ENCODE results near the gene HSPA12B.

HSPA12B gene

DNA sequence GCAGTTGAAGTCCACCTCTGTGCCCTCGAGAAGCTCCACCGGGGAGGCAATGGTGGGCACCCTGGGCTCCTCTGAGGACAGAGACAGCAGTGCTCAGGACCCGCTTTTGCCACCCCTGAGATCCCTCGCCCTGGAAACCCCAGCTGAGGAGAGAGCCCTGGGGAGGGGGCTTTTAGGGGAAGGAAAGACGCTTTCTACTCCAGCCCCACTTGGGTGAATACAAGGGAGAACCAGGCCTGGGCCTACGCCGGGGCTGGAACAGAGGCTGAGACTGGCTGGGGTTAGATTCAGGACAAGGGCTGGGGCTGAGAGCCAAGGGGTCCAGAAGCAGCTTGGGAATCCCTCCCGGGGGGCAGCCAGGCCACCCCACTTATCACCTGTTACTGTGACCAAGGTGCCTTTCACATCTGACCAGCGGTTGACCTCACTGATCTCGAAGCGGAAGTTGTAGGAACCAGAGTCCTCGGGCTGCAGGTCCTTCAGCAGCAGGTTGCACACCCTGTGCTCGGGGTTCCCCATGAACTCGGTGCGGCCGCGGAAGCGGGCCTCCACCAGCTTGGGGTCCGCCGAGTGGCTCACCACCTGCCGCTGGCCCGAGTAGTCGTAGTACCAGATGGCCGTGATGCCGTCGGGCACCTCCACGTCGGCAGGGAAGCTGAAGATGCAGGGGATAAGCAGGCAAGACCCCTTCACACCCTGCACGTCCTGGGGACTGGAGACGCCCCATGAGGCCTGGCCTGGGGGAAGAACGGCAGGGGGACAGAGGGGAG, 26.3 kb upstream of the HSPA12B start:
- no peak for DNase-seq

DNA sequence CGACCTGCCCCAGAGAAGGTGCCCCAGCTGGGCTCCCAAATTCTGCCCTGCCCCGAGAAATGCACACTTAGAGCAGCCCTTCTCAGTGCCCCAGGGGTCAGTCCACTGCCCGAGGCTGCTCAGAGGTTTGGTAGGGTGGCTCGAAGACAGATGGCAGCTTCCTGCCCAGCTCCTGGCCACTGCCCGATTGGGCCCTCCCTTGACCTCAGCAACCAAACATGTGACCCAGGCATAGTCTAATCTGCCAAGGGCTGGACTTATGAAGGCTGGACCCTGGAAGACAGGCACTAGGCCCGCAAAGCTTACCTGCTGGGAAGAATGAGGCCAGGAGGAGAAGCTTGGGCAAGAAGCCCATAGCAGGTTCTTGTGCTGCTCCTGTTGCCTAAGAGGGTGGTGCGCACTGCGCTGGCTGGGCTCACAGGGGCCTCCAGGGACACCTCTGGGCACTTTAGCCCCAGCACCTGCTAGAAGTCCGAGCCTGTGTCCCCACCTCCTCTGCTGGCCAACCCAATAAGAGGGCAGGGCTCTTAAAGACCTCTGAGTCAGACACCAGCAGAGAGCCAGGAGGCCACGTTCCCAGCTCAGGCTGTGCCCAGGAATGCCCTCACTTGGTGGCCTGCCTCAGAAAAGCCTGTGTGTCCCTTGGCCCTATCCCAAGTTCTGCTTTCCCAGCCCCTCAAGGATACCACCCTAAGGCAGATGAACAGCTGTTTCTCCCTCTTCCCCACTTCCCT, 25.5 kb upstream of the HSPA12B start:
- no peak for DNase-seq

DNA sequence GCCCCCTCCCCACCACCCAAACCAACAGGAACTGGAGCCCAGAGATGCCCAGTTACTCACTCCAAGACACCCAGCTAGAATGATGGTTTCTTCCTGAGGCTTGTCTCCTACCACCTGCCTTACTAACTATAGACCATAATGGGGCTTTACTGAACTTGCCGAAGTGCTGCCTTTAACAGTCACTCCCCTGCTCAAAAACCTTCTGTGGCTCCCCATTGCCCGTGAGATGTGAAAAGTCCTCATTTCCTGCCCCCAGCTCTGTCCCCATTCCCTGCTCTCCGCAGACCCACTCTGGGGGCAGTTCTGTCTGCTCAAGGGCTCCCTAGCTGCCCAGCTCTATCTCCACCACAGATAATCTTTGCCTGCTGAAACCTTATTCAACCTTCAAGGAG, 25.0 kb upstream of the HSPA12B start:
- DNase-seq = no peak

DNA sequence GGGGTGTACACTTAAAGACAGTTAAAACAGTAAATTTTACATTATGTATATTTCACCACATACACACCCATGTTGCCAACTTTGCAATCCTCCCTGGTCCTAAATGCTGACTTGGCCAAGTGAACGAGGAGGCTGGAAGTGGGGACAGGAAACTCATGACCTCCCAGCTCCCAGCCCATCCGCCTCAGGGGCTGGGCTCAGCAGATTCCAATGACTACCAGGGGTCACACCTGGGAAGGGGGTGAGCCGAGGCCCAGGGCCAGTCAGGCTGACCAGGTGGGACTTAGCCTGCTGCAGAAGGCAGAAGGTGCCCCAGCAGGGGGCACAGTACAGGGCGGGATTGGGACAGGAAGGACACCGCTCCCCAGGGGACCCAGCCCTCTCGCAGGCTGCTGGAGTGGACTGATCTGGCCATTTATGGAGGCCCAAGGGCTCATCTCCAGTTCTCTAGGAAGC, 22.4 kb upstream of the HSPA12B start:
- DNase-seq = no peak

DNA sequence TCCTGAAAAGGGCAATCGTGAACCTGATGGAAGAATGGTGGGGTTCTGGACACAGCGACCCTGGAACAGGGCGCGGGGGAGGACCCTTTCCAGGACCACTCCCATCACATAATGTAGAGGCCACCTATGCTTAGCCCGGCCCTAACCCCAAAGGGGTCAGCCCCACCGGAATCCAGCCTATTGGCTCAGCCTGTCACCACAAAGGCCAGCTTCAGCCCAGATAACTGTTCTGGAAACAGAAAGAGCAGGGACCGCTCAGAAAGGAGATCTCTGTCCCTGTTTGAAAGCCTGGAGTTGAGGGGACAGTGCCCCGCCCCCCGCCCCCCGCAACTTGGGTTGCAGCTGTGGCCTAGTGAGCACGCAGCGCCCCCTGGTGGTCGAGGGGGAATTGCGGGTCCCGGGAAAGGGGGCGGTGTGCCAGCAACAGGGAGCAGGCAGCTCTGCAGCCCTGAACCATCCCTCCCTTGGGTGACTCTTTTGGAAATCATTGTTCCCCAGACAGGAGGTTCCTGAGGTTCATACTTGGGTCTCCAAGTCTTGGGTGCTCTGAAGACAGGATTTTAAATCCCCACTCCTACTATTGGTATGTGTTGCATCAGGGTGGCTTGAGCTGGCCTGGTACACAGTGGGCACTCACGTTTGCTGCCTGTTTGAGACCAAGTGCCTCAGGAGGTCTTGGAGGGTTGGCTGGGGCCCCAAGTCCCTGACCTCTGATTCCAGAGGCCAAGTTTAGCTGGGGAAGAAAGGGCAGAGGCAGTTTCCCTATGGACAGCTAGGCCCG, 21.6 kb upstream of the HSPA12B start:
- peak; percentile 14 for DNase-seq

DNA sequence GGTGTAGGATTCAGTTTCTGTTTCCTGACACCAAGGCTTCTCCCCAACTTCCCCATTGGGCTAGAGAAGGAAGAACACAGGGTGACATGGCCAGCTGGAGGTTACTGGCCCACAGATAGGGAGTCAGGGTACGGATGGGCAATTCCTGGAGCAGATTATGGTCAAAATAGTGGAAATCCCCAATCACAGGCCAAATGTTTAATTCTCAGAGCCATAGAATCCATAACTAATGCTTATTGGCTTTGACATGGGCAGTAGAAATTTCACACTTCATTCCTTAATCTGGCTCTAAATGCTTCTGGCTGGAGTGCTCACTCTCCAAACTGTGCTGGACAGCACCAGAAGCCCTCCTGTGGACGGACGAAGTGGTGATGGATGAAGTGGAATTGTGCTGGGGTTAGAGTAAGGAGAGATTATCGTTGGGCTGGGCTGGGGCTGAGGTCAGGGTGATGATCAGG, 21.0 kb upstream of the HSPA12B start:
- no peak for DNase-seq

DNA sequence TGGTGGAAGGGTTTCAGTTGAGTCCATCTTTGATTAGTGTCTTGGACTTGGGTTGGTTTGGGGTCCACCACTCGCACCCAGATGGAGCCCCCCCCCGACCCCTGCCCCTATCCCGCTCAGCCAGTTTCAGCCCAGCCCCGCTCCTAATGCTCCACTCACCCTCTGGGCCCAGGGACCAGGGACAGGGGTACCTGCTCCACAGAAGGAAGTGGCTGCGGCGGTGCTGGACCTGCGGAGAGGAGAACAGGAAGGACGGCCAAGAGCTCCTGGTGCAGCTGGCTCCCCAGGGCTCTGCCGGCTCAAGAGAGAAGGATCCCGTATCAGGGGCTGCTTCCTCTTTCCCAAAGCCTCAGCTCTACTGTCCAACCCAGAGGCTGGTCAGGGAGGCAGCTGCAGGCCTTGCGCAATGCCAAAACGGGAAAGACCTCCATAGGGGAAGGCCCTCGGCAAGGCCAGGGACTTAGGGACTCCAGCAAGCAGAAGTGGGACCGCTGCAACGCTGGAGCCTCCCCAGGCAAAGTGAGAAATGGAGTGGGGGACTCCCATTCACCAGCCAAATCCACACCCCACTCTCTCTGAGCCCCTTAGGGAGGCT, 20.1 kb upstream of the HSPA12B start, which contains the start of gene SIGLEC1:
Gene SIGLEC1 (minus strand): TSS at position 322 of the 595 bp plus-strand sequence. CDS start 5,472 bp downstream, outside the sequence.
- no peak for DNase-seq

DNA sequence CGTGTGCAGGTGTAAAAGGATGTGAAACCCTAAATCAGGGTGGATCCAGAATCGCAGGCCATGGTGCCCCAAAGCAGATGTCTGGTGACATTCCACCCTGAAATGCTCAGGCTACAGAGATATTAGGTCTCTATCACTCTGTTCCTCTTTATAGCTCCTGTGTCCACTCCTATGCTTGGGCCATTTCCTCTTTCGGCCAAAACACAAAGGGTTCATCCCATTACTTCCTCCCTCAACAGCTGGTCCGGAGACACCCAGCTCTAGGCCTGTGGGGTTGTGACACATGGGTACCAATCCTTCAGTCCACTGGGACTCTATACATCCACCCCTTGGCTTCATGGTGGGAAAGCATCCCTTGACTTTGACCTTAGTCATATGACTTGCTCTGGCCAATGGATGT, 18.4 kb upstream of the HSPA12B start:
- DNase-seq = no peak

DNA sequence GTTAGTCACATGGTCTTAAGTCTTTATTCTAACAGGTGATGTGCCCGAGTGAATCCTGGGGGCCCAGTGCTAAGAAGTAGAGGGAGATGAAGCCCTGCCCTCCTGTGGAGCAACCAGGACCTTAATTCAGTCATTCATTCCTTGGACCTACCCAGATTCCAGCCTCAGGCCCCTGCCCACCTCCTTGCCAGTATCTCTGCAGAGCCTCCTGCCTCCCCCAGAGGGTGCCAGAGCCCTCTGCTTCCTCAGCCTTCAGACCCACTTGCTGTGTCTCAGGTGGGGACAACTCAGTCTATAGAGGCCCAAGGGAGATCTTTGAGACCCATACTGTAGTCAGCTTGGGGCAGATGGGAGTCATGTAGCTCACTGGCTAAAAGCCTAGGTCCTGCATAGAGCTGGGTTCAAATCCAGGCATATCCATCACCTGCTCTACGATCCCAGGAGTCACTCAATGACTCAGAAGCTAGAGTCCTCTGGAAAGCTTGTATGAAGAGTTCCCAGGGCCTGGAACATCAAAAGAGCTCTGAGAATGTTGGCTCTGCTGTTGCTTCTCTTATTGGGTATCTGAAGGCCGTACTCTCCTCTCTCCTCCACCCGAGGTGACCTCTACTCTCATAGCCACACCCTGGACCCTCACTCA, 16.2 kb upstream of the HSPA12B start:
- DNase-seq = peak; percentile 29

DNA sequence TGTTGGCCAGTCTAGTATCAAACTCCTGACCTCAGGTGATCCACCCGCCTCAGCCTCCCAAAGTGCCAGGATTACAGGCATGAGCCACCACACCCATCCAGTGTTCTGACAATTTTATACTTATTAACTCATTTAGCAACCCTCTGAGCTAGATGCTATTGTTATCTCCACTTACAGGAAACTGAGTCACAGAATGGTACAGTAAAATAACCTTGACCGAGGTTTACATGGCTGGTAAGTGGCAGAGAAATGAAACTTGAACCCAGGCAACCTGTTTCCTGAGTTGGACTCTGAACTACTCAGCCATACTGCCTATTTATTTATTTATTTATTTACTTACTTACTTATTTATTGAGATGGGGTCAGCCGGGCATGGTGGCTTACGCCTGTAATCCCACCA, 13.4 kb upstream of the HSPA12B start:
- no peak for DNase-seq

DNA sequence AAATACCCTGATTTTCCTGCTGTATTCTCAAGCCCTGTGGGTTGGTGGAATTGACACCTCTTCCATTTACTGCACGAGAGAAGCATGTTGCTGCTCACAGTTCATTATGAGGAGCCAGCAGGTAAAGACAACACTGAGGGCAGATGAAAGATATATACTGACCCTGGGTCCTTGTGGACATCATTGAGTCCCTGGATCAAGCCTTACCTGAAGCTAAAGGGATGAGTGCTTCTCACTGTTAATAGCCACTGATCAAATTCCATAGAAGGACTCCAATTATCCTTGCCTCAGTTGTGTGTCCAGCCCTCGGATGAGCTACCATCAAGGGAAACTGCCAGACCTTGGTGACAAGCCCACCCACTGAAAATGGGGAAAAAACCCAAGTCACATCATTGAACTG, 12.4 kb upstream of the HSPA12B start:
- no peak for DNase-seq

DNA sequence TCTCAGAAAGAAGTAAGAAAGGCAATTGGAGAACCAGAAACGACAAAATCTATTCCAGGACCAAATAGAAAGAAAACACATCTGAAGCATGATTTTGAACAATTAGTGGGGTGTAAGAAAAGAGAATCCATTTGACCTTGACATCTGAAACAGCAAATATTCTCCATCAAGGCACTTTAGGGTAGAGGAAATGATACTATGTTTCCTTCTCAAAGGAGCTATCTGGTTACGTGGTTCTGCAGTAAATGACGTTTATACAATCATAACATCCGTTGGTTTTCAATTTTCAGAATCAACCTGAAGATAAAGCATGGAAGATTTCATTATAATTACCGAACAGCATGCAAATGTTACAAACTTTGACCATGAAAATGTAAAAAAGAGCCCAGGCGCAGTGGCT, 11.9 kb upstream of the HSPA12B start:
- no peak for DNase-seq

DNA sequence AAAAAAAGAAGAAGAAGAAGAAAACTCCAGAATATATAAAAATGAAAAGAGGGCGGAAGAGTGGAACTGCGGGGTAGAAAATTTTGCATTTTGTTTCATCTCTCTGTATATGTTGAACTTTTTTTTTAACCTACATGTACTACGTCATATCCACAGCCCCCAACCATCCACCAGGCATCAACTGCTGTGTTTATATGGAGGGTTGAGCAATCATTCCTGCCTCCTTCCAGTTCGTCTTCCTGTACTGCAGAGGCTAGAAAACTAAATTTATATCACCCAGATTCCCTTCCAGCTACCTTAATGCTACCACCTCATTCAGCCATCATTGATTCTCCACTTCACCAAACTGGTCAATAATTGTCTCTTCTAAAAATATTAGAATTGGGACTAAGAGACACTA, 10.6 kb upstream of the HSPA12B start:
- DNase-seq = no peak

DNA sequence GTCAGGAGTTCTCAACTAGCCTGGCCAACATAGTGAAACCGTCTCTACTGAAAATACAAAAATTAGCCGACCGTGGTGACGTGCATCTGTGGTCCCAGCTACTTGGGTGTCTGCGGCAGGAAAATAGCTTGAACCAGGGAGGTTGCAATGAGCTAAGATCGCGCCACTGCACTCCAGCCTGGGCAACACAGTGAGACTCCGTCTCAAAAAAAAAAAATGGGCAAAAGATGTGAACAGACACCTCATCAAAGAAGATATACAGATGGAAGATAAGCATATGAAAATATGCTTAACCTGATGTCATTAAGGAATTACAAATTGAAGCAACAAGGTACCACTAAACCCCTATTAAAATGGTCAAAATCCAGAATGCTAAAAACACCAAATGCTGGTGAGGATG, 9.2 kb upstream of the HSPA12B start:
- no peak for DNase-seq

DNA sequence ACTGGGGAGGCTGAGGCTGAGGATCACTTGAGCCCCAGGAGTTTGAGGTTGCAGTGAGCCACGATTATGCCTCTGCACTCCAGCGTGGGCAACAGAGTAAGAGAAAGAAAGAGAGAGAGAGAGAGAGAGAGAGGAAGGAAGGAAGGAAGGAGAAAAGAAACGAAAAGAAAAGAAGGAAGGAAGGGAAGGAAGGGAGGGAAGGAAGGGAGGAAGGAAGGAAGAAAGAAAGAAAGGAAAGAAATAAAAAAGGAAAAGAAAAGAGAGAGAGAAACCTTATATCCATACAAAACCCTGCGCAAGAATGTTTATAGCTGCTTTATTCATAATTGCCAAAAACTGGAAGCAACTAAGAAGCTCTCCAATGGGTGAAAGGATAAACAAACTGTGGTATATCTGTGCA, 8.1 kb upstream of the HSPA12B start:
- DNase-seq = no peak

DNA sequence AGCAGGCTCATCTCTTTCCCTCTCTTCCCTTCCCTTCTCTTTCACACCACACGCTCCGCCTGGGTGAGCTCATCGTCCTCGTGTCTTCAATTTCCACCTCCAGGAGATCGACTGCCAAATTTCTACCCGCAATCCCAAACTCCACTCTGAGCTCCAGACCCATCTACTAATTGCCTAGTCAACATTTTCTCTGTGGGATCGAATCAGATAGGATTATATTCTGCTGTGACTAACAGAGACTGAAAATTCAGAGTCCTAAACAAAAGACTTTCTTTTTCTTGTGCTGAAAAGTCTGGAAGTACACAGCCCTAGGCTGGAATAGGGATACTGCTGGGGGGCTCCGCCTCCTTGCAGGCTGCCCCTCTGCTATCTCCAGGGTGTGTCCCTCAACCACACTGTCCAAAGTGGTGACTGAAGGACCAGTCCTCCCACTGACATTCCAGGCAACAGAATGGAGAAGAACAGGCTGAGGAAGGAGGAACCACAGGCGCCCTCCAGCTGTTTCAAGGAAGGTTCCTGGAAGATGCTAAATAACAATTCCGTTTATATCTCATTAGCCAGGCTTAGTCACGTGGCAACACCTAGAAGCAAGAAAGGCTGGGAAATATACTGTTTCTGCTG, 5.0 kb upstream of the HSPA12B start:
- DNase-seq = no peak

DNA sequence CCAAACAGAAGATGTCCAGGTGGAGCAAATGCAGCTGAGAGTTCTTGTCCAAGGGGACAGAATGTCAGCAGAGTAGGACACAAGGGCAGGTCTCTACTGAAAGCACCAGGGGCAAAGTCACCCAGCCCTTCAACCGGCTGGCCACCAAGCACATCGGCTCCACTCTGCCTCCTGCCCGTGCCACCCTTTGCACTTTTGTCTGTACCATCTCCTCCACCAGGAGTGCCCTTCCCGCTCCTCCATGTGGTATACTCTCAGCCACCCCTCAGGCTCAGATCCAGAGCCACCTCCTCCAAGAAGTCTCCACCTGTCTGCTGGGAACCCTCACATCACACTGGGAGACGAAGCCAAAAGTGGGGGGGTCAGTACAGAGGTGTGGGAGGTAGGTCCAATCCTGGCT, 4.1 kb upstream of the HSPA12B start:
- no peak for DNase-seq

DNA sequence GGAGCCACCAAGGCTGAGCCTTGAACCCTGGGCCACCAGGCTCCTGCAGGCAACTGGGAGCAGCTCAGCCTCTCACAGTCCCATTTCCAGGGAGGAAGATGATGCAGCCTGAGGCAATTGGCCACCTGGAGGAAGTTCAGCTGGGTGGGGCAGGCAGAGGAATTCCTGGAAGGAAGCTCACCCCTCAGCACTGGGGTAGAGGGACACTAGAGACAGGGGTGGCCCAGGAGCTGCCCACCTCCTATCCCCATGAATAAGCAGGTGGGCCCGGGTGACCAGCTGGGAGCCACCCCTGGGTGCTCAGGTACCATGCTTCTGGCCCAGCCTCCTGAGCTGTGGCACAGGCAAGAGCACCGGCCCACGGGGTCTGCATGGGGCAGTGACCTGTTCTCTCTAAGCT, 3.6 kb upstream of the HSPA12B start:
- DNase-seq = no peak

DNA sequence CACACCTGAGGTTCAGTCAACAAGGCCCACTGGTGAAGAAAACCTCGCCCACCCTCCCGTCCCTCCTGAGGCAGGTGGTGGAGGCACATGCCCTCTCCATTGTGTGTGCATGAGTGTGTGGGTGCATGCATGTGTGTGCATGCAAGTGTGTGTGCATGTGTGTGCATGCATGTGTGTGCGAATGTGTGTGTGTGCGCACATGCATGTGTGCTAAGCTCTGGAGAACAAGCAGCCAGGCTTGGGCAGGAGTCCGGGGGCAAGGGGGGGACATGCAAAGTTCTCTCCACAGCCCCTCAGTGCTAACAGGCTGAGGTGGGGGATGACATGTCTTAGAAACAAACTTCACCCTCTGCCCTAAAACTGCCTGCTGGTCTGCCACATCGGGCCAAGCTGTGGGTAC, 3.1 kb upstream of the HSPA12B start:
- DNase-seq = no peak

DNA sequence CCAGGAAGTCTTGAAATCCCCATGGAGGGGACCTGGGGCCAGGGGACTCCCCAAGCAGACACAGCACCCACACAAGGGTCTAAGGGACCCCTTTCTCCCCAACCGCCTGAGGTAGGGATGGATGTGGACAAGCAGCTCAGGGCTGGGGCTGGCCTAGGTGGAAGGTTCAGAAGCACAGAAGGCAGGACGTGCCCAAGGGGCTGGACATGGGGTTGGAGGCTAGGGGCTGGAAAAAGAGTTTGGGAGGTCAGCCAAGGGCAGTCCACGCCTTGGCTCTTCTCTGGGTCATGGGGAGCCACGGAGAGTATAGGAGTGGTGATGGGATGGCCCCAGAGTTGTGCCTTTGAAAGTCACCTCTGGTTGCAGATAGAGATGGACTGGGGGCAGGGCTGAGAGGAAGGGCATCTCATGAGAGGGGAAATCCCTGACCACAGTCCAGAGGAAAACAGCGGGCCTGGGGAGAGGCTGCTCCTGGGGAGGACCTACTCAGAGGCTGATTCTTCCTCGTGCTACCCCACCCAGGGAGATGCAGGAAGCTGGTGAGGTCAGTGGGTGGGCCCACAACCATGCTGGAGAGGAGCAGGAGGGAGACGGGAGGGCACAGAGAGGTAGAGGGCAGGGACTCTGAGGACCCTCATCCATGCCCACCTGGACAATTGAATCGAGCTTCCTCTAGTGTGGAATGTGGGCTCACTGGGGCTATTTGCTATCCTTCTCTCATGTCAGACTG, 2.5 kb upstream of the HSPA12B start:
- DNase-seq = no peak
